Nephron progenitor cell (in vitro differentiated cells): ENCODE results near the gene SPOP.

Source experiments
- DNase-seq: peaks from one replicate; pipeline ENCODE4 v3.0.0; 2021
- H3K27ac Mint-ChIP-seq: 2 replicates; pipeline ENCODE4 v1.8.0; 2021; ENCODE audit warnings: mild to moderate bottlenecking, moderate library complexity, mixed read lengths
- H3K27me3 Mint-ChIP-seq: 2 replicates; pipeline ENCODE4 v1.8.0; 2021; ENCODE audit warnings: mild to moderate bottlenecking, low read depth, mixed read lengths; ENCODE audit not compliant: poor library complexity
- H3K36me3 Mint-ChIP-seq: 2 replicates; pipeline ENCODE4 v1.8.0; 2021; ENCODE audit warnings: low read depth, mixed read lengths
- H3K4me1 Mint-ChIP-seq: 2 replicates; pipeline ENCODE4 v1.8.0; 2021; ENCODE audit warnings: mixed read lengths
- H3K4me3 Mint-ChIP-seq: 2 replicates; pipeline ENCODE4 v1.8.0; 2021; ENCODE audit warnings: mild to moderate bottlenecking, moderate library complexity, mixed read lengths
- H3K9me3 Mint-ChIP-seq: 2 replicates; pipeline ENCODE4 v1.8.0; 2021; ENCODE audit warnings: mild to moderate bottlenecking, moderate library complexity, mixed read lengths
- TF ChIP-seq, protein P1 (sequence below): fragments of 200-600 bp; sonication (generic); IDR thresholded peaks from 2 replicates; pipeline ENCODE4 v1.5.0; 2021; ENCODE audit warnings: antibody characterized with exemption

The SPOP gene

GRCh38 chr17:49637739-49638138 is 40.2 kb downstream of the SPOP start:
- peaks cover 42% of the 10 kb centered on the region for H3K36me3 Mint-ChIP-seq
- no peak for DNase-seq
- H3K27me3 Mint-ChIP-seq: no peaks in the 10 kb centered on the region
- TF ChIP-seq, protein P1, sequence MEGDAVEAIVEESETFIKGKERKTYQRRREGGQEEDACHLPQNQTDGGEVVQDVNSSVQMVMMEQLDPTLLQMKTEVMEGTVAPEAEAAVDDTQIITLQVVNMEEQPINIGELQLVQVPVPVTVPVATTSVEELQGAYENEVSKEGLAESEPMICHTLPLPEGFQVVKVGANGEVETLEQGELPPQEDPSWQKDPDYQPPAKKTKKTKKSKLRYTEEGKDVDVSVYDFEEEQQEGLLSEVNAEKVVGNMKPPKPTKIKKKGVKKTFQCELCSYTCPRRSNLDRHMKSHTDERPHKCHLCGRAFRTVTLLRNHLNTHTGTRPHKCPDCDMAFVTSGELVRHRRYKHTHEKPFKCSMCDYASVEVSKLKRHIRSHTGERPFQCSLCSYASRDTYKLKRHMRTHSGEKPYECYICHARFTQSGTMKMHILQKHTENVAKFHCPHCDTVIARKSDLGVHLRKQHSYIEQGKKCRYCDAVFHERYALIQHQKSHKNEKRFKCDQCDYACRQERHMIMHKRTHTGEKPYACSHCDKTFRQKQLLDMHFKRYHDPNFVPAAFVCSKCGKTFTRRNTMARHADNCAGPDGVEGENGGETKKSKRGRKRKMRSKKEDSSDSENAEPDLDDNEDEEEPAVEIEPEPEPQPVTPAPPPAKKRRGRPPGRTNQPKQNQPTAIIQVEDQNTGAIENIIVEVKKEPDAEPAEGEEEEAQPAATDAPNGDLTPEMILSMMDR: no peak
- peaks cover 22% of the 10 kb centered on the region for H3K4me1 Mint-ChIP-seq
- H3K4me3 Mint-ChIP-seq: no peak overlapping the region
- H3K27ac Mint-ChIP-seq: no peak overlapping the region
- H3K9me3 Mint-ChIP-seq: peaks cover 12% of the 10 kb centered on the region

DNA sequence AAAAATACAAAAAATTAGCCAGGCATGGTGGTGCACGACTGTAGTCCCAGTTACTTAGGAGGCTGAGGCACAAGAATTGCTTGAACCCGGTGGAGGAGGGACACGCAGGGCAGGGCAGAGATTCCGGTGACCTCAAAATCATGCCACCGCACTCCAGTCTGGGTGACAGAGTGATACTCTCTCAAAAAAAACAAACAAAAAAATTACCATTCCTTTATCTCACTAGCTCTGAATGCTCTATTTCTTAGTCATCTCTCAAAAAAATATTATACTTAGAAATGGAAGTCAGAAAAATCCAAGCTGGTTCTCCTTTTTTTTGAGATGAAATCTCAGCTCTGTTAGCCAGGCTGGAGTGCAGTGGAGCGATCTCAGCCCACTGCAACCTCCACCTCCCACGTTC is 40.8 kb downstream of the SPOP start:
- DNase-seq: no peak
- H3K27ac Mint-ChIP-seq: no peak overlapping the region
- peaks cover 22% of the 10 kb centered on the region for H3K4me1 Mint-ChIP-seq
- H3K36me3 Mint-ChIP-seq: peaks cover 42% of the 10 kb centered on the region
- no peak overlapping the region for H3K4me3 Mint-ChIP-seq
- TF ChIP-seq, protein P1: no peak
- H3K27me3 Mint-ChIP-seq: no peaks in the 10 kb centered on the region
- H3K9me3 Mint-ChIP-seq: peaks cover 12% of the 10 kb centered on the region

- Mint-ChIP-seq H3K27ac (no peak overlapping the region), H3K4me3 (no peak overlapping the region), H3K9me3 (peaks cover 9% of the 10 kb centered on the region), H3K36me3 (peaks cover 26% of the 10 kb centered on the region), H3K27me3 (no peaks in the 10 kb centered on the region), H3K4me1 (peaks cover 22% of the 10 kb centered on the region)
- no peak for DNase-seq
- TF ChIP-seq, protein P1: no peak
Measured at GRCh38 chr17:49635121-49635520, 42.8 kb downstream of the SPOP start.

DNA sequence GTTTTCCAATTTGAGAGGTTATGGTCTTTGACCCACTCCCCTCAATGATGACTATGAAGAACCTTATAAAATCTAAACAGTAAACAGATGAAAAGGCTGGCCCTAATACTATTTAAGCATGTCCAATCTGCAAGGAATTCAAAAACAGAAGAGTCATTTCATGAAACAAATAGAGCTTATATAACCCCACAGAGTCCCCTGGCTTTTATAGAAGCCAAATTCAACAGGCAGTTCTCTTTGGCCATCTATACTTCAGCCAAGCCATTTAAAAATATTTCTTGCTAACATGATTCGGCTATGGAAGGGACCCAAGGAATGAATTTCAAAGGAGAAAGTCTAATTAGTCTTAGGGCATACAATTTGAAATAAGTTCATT is 43.4 kb downstream of the SPOP start:
- no peak overlapping the region for H3K4me3 Mint-ChIP-seq
- H3K27ac Mint-ChIP-seq: no peak overlapping the region
- H3K9me3 Mint-ChIP-seq: peaks cover 9% of the 10 kb centered on the region
- no peak for DNase-seq
- H3K4me1 Mint-ChIP-seq: peaks cover 22% of the 10 kb centered on the region
- no peaks in the 10 kb centered on the region for H3K27me3 Mint-ChIP-seq
- TF ChIP-seq, protein P1: no peak
- peaks cover 19% of the 10 kb centered on the region for H3K36me3 Mint-ChIP-seq

DNA sequence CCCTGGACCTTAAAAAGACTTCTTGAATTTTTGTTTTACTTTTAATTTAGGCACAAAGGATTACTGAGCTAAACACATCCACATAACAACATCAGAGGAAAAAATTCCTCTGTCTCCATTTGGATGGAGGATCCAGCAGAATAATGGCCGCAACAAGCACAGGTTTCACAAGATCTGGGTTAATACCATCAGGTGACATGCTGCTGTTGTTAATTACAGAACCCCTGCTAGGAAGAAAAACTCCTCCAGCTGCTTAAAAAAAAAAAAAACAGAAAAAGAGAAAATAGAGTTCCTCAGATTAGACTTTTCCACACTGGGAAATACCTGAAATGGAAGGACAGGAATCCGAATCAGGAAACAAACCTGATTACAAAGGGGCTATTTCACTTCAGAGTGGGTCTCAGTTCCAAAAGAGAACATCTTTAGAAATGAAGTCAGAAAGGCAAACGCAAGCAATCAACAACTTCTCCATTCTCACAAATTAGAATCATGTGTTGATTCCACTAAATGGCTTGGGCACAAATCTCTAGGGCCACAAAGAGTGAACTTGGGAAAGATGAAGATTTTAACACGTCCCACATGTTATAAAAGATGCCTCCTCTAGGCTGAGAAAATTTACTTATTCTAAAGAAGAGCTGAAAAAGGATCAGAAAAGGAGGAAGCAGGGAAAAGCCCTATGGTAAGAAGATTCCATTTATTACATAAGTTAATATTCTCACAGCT is 44.0 kb downstream of the SPOP start:
- H3K27ac Mint-ChIP-seq: peak overlapping the region; percentile 48
- DNase-seq: no peak
- H3K4me3 Mint-ChIP-seq: no peak overlapping the region
- no peaks in the 10 kb centered on the region for H3K27me3 Mint-ChIP-seq
- TF ChIP-seq, protein P1: no peak
- peaks cover 14% of the 10 kb centered on the region for H3K36me3 Mint-ChIP-seq
- peaks cover 22% of the 10 kb centered on the region for H3K4me1 Mint-ChIP-seq
- peaks cover 5% of the 10 kb centered on the region for H3K9me3 Mint-ChIP-seq

DNA sequence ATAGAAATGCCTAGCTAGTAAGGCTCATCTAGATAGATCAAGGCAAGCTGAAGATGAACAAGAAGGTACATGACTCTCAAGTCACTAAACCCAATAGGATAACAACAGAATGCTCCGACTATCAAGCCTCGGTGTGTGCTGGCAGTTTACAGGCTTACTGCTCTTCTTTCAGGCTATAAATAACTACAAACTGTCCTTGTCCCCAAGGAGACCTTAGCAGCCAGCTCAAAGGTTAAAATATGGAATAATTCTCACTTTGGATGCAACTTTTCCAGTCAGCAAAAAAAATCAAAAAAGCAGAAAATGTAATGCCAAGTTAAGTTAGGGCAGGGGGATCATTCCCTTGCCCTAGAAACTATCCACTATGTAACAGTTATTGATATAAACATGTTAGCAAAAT is 44.6 kb downstream of the SPOP start:
- peak overlapping the region; percentile 48 for H3K27ac Mint-ChIP-seq
- no peak for DNase-seq
- H3K4me1 Mint-ChIP-seq: peaks cover 22% of the 10 kb centered on the region
- no peak overlapping the region for H3K4me3 Mint-ChIP-seq
- TF ChIP-seq, protein P1: no peak
- H3K9me3 Mint-ChIP-seq: no peaks in the 10 kb centered on the region
- no peaks in the 10 kb centered on the region for H3K27me3 Mint-ChIP-seq
- peaks cover 7% of the 10 kb centered on the region for H3K36me3 Mint-ChIP-seq
